ENCODE measurements around the gene TNFSF13B. TPM values are rescaled to one million over a fixed set of nuclear protein-coding genes. Genes with fewer than 3 reads are reported as not detected.

TNFSF13B gene
- total RNA-seq = 1.1 to 2.1 TPM (median 1.6 TPM) in 3 replicates

DNA sequence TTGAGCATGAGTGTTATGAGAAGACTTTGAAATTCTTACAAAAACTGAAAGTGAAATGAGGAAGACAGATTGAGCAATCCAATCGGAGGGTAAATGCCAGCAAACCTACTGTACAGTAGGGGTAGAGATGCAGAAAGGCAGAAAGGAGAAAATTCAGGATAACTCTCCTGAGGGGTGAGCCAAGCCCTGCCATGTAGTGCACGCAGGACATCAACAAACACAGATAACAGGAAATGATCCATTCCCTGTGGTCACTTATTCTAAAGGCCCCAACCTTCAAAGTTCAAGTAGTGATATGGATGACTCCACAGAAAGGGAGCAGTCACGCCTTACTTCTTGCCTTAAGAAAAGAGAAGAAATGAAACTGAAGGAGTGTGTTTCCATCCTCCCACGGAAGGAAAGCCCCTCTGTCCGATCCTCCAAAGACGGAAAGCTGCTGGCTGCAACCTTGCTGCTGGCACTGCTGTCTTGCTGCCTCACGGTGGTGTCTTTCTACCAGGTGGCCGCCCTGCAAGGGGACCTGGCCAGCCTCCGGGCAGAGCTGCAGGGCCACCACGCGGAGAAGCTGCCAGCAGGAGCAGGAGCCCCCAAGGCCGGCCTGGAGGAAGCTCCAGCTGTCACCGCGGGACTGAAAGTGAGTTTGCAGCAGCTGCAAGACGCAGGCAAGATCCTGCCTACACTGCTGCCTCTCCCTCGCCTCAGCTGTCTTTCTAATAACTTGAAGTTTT, at the start of gene TNFSF13B:
TSS of gene TNFSF13B (plus strand) at position 118 of the 728 bp plus-strand sequence. CDS start at position 296, 178 bp downstream.
- TF ChIP-seq CTCF (IDR thresholded peaks at IDR 0.05; ENCODE audit: unreplicated experiment) = no peak
- no peak for DNase-seq (ENCODE audit: low spot score in 2 of 2, unreplicated experiment in 2 of 2)
- Mint-ChIP-seq H3K27me3 (ENCODE audit: low read depth) (no peaks in the 10 kb centered on the region), H3K27ac (no peak within 1 kb of the TSS), H3K9me3 (no peaks in the 10 kb centered on the region), H3K4me3 (peak within 1 kb of the TSS; percentile 18), H3K4me1 (peaks cover 18% of the 10 kb centered on the region), H3K36me3 (no peaks in the 10 kb centered on the region)

DNA sequence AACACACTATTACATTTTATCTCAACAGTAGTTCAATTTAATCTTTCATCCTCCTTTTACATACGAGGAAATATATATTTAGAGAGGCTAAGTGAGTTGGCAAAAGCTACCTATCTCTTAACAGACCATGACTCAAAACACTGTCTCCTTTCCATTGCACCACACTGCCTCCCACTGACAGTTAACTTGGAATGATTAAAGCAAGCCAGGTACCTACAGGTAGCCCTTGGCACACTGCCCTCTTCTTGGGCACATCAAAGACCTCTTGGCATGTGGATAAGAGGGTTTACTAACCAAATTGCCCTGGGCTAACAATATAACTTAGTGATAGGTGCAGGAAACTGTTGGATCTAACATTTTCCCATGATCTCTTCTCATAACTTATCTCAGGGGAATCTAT, 49.5 kb upstream of the TNFSF13B start:
- Mint-ChIP-seq H3K27me3 (ENCODE audit: low read depth) (no peaks in the 10 kb centered on the region), H3K27ac (peak overlapping the region; percentile 43)

GRCh38 chr13:108223687-108224503, 45.6 kb upstream of the TNFSF13B start:
- peak overlapping the region; percentile 2 for H3K27ac Mint-ChIP-seq
- H3K4me3 Mint-ChIP-seq = no peak overlapping the region
- H3K36me3 Mint-ChIP-seq = no peaks in the 10 kb centered on the region
- TF ChIP-seq CTCF (IDR thresholded peaks at IDR 0.05; ENCODE audit: unreplicated experiment) = no peak
- no peaks in the 10 kb centered on the region for H3K27me3 Mint-ChIP-seq (ENCODE audit: low read depth)
- no peaks in the 10 kb centered on the region for H3K9me3 Mint-ChIP-seq
- DNase-seq (ENCODE audit: low spot score in 2 of 2, unreplicated experiment in 2 of 2) = no peak
- peaks cover 53% of the 10 kb centered on the region for H3K4me1 Mint-ChIP-seq

More for the DNA sequence above, 49.5 kb upstream of the TNFSF13B start:
- Mint-ChIP-seq H3K9me3 (no peaks in the 10 kb centered on the region), H3K4me3 (peak overlapping the region; percentile 94), H3K36me3 (no peaks in the 10 kb centered on the region), H3K4me1 (peaks cover 30% of the 10 kb centered on the region)
- no peak for TF ChIP-seq CTCF (IDR thresholded peaks at IDR 0.05; ENCODE audit: unreplicated experiment)
- DNase-seq (ENCODE audit: low spot score in 2 of 2, unreplicated experiment in 2 of 2) = no peak

DNA sequence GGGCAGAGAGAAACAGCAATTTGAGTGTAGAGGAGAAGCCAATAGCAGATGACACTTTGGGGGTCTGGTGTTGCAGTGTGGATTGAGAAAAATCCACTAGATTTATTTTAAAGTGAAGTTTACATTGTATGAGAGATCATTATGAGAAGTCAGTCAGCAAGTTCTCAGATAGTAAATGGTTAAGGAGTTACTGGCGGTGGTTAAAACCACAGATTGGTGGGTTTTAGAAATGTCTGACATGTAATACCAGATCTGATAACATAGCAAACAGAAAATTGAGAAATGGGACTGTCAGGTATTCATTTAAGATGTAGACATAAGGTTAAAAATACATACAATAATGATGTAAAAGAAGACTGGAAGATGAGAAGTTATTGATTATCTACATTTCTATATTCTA, 44.1 kb upstream of the TNFSF13B start:
- H3K9me3 Mint-ChIP-seq = no peaks in the 10 kb centered on the region
- TF ChIP-seq CTCF (IDR thresholded peaks at IDR 0.05; ENCODE audit: unreplicated experiment) = no peak

GRCh38 chr13:108226184-108226583, 43.3 kb upstream of the TNFSF13B start:
- Mint-ChIP-seq H3K36me3 (peaks cover 9% of the 10 kb centered on the region), H3K9me3 (no peaks in the 10 kb centered on the region), H3K4me1 (peaks cover 36% of the 10 kb centered on the region), H3K4me3 (no peak overlapping the region), H3K27ac (peak overlapping the region; percentile 71), H3K27me3 (ENCODE audit: low read depth) (no peaks in the 10 kb centered on the region)
- TF ChIP-seq CTCF (IDR thresholded peaks at IDR 0.05; ENCODE audit: unreplicated experiment) = no peak
- no peak for DNase-seq (ENCODE audit: low spot score in 2 of 2, unreplicated experiment in 2 of 2)

More for the DNA sequence above, 44.1 kb upstream of the TNFSF13B start:
- peaks cover 9% of the 10 kb centered on the region for H3K36me3 Mint-ChIP-seq
- peaks cover 38% of the 10 kb centered on the region for H3K4me1 Mint-ChIP-seq
- peak overlapping the region; percentile 28 for H3K27ac Mint-ChIP-seq
- no peaks in the 10 kb centered on the region for H3K27me3 Mint-ChIP-seq (ENCODE audit: low read depth)
- DNase-seq (ENCODE audit: low spot score in 2 of 2, unreplicated experiment in 2 of 2) = no peak
- no peak overlapping the region for H3K4me3 Mint-ChIP-seq
